DMS79 treated with DMSO at 0.1 percent for 48 hours (cell line): ENCODE data around the gene L3HYPDH.

Experiments used
- DNase-seq: peaks from one replicate; lab custom pipeline; 2025; lab: John Stamatoyannopoulos, UW

The L3HYPDH gene

DNA sequence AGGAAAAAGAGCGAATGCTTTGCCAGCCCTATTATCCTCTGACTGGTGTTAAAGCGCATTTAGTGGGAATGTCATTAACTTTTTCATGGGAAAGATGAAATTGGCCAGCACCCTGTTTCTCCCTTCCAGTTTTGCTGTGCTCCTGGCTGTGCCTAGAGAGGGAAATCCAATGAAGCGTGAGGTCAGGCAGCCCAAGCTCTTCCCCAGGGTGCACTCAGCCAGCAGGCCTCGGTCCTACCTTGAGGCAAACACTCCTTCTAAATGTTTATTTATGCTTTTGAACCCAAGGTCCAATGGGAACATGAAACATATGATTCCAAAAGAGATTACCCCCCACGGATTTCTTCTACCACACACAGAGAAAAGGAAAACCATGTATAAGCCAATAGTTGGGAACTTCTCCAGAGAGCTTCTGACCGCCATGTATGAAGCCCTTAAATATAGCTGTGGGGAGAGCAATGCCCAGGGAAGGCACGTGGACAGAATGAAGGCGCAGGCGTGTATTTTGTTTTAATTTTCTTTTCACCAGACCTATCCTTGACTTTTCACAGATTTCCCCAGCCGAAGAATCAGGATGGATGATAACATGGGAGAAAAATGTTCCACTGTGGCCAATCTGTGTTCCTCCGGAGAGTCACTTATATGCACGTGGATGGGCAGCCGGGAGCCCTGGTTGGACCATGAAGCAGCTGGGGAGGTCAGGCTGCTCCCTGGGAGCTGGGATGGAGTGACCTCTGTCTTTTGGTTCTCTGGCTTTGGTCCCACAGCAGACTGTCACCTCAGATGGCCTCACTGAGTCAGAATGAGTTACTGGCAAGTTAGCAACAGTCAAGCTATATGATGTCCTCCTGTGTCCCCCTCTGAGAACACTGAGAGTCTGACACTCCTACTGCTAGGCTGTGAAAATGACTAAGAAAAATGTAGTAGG lies 56.3 kb downstream of the L3HYPDH start:
- DNase-seq, result peak; percentile 21

DNA sequence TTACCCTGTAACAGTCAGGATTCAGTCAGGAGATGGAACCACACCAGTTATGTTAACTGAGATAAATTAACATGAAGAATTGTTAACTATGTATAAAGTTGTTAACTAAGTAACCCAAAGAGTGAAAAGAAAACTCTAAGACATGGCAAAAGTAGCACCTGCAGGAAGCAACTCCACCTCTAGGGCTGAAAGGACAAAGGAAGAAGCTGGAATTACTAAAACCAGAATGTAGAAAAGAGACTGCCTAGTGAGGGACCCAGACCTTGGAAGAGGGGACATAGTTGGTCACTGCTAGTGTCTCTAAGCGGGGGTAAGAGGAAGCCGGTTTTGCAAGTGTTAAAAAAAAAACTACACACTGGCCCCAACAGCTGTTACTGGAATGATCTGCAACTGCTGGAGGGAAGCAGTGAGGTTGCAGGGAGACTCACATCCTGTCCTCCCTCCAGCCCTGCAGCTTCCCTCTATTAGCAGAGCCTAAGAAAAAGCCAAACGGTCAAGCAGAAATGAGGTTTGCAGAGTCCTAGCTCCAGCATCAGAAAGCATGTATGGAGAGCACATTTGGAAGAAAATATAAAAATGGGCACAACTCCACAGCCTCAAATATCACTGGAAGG lies 58.8 kb downstream of the L3HYPDH start:
- DNase-seq, result no peak

DNA sequence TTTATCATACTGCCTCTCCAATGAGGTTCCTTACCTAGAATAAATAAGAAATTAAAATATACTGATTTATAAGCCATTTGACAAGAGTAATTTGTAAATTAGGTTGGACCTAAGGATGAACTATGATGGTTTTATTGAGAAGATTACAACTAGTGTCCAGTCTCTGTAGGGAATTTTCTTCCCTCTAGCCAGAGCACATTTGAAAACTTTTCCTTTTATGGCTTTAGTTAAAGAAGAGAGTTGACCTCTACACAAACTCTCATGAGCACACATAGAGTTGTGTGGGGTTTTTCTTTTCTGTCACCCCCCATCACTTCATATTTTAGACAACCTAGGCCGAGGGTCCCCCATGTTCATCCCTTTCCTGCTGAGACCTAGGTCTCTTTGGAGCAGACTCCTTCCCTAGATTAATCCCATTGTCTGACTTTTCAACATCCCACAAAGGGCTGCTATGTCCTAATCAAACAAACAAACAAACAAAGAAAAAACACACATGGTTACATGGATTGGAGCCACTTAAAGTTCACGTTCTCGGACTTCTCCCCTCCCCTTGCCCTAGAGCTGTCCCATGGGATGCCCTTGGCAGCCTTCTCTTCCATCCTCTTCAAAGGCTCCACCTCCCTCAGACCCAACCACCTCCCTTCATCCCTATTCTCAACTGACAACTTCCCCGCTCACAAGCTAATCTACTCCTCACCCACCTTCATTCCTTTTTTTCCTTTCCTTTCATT lies 59.7 kb downstream of the L3HYPDH start:
- peak; percentile 22 for DNase-seq
